GM12878 (cell line): Measurements from ENCODE around the gene RORC. TPM values are rescaled to one million over a fixed set of nuclear protein-coding genes. Genes with fewer than 3 reads are reported as not detected.

Source experiments
- ATAC-seq: fragments of 200-7000 bp; cut with Tn5 transposase; 3 replicates; pipeline ENCODE4 v1.9.1; 2020; ENCODE audit warnings: mild to moderate bottlenecking, moderate library complexity
- BruUV-seq: library from RNA; stranded (reverse); fragments of 400-500 nt; replicated peaks from 2 replicates; lab custom pipeline; 2021; lab: Mats Ljungman, UMichigan
- CTCF ChIA-PET: fragments of 300-600 bp; sonication (Branson Sonifier 250); formaldehyde crosslinking; extraction: SDS; loops from one replicate; lab custom pipeline; 2021; ENCODE audit warnings: inconsistent platforms; lab: Yijun Ruan, JAX
- POLR2A ChIA-PET: fragments of 350-600 bp; formaldehyde crosslinking; extraction: SDS; loops from one replicate; lab custom pipeline; 2021; ENCODE audit warnings: inconsistent platforms; lab: Charles Lee
- RAD21 ChIA-PET: fragments of 300-600 bp; sonication (Branson Sonifier 250); formaldehyde crosslinking; loops from one replicate; lab custom pipeline; 2023; ENCODE audit warnings: antibody characterized with exemption; ENCODE audit not compliant: unreplicated experiment; lab: Charles Lee
- SMC1A ChIA-PET: fragments of 300-600 bp; sonication (Branson Sonifier 250); formaldehyde crosslinking; loops from one replicate; lab custom pipeline; 2023; ENCODE audit not compliant: unreplicated experiment, uncharacterized antibody; lab: Charles Lee
- DNase-seq: peaks from one replicate; pipeline ENCODE4 v3.0.0-alpha.2; 2011; ENCODE audit warnings: low read depth, low spot score
- FAIRE-seq: peaks from 3 replicates; lab custom pipeline; 2011; peaks lifted over from hg19 to GRCh38; lab: Jason Lieb, UNC
- H2AFZ ChIP-seq: 2 replicates; pipeline ENCODE4 v1.6.0; 2011; ENCODE audit warnings: low read depth, low read length, control low read depth; ENCODE audit not compliant: control insufficient read depth
- H3K27ac ChIP-seq: 2 replicates; pipeline ENCODE4 v1.5.1; 2011; ENCODE audit warnings: control low read depth; ENCODE audit not compliant: control insufficient read depth, insufficient read depth
- H3K27me3 ChIP-seq, 2 experiments: replicated peaks in 1 of 2; 2 replicates each; pipeline versions ENCODE4 v1.6.0 to v1.6.1; 2011; ENCODE audit warnings: low read length in 1 of 2; ENCODE audit not compliant: control insufficient read depth in 2 of 2, insufficient read depth in 2 of 2
- H3K36me3 ChIP-seq, 2 experiments: 2 replicates each; pipeline ENCODE4 v1.5.1; 2011; ENCODE audit warnings: low read length in 1 of 2; ENCODE audit not compliant: control insufficient read depth in 2 of 2, insufficient read depth in 2 of 2
- H3K4me1 ChIP-seq: 2 replicates; pipeline ENCODE4 v1.6.1; 2011; ENCODE audit warnings: mild to moderate bottlenecking, low read length, moderate library complexity, mixed read lengths; ENCODE audit not compliant: control insufficient read depth, insufficient read depth
- H3K4me2 ChIP-seq: 2 replicates; pipeline ENCODE4 v1.6.0; 2011; ENCODE audit warnings: control low read depth; ENCODE audit not compliant: control insufficient read depth, insufficient read depth
- H3K4me3 ChIP-seq: fragments of 200-600 bp; sonication (generic); 2 replicates; pipeline ENCODE4 v1.5.1; 2016
- H3K79me2 ChIP-seq: 2 replicates; pipeline ENCODE4 v1.6.0; 2011; ENCODE audit warnings: low read length; ENCODE audit not compliant: control insufficient read depth, insufficient read depth
- H3K9ac ChIP-seq: 2 replicates; pipeline ENCODE4 v1.8.0; 2011; ENCODE audit warnings: low read length, control low read depth, mixed read lengths; ENCODE audit not compliant: control insufficient read depth, insufficient read depth
- H3K9me3 ChIP-seq: replicated peaks from 3 replicates; pipeline ENCODE4 v1.5.1; 2011; ENCODE audit warnings: mild to moderate bottlenecking, low read length; ENCODE audit not compliant: control insufficient read depth, insufficient read depth
- H4K20me1 ChIP-seq: 2 replicates; pipeline ENCODE4 v1.6.0; 2011; ENCODE audit not compliant: control insufficient read depth, insufficient read depth
- HCFC1 ChIP-seq: fragments of 150-350 bp; IDR thresholded peaks from 2 replicates; pipeline ENCODE4 v1.6.1; 2014; ENCODE audit warnings: low read length
- IRF4 ChIP-seq: IDR thresholded peaks from 2 replicates; pipeline ENCODE4 v1.6.1; 2011; ENCODE audit warnings: low read depth, low read length
- KLF5 ChIP-seq: fragments of 450-650 bp; IDR thresholded peaks from 2 replicates; pipeline ENCODE4 v1.6.1; 2014; ENCODE audit warnings: mild to moderate bottlenecking; ENCODE audit not compliant: partially characterized antibody
- NR2C1 ChIP-seq: fragments of 450-650 bp; IDR thresholded peaks from 2 replicates; pipeline ENCODE4 v1.6.1; 2017; ENCODE audit warnings: antibody characterized with exemption, mild to moderate bottlenecking, moderate library complexity
- NR2F1 ChIP-seq: fragments of 450-650 bp; conservative IDR thresholded peaks from 2 replicates; pipeline ENCODE4 v1.6.1; 2017; ENCODE audit warnings: mild to moderate bottlenecking
- POLR2AphosphoS2 ChIP-seq: IDR thresholded peaks from 2 replicates; pipeline ENCODE4 v1.6.1; 2011; ENCODE audit warnings: low read depth, mild to moderate bottlenecking, low read length, improper control_type of control experiment, moderate library complexity
- ZNF622 ChIP-seq: fragments of 450-650 bp; IDR thresholded peaks from 2 replicates; pipeline ENCODE4 v1.6.1; 2017; ENCODE audit warnings: mild to moderate bottlenecking, inconsistent platforms
- WGBS: methylation state at CpG from one replicate; pipeline ENCODE4 v1.1.6; 2016; ENCODE audit warnings: low lambda C conversion rate; ENCODE audit not compliant: insufficient replicate concordance, insufficient coverage; ENCODE audit errors: missing lambda C conversion rate; 5-methylcytosine and 5-hydroxymethylcytosine counted together
- in situ Hi-C: fragments of 300-500 bp; cut with MboI; formaldehyde crosslinking; loops from 9 replicates; pipeline ENCODE4 v1.14.3; 2018; ENCODE audit warnings: mixed read lengths
- intact Hi-C: fragments of 100-400 bp; cut with micrococcal nuclease; formaldehyde crosslinking; loops from one replicate; pipeline ENCODE4 v1.14.2; 2022; ENCODE audit not compliant: unreplicated experiment
- polyA plus RNA-seq, 11 experiments: library from polyadenylated mRNA; depleted of rRNA in 4 of 11; unstranded in 6 of 11; stranded (reverse) in 5 of 11; fragments of >200 nt; fragmentation: Nextera tagmentation in 4 of 11; fragmentation: Illumina TruSeq in 1 of 11; extraction: Ambion mirVana in 4 of 11; extraction: Trizol in 1 of 11; gene quantifications; 1 replicate in 1 of 11; 2 replicates in 10 of 11; pipeline versions ENCODE4 v1.2.1 to v1.2.3, GENCODE V29; 2011 to 2016; ENCODE audit warnings: inconsistent platforms in 2 of 11, missing spikeins in 2 of 11, low read depth in 1 of 11
- total RNA-seq, 4 experiments: library from RNA; depleted of rRNA in 3 of 4; stranded (reverse); fragments of >200 nt in 3 of 4; fragmentation: Illumina TruSeq in 1 of 4; extraction: Trizol in 1 of 4; gene quantifications; 2 replicates each; pipeline versions ENCODE4 v1.2.1 to v1.2.3, GENCODE V29; 2013 to 2021
- TF ChIP-seq, protein P1 (sequence below): fragments of 150-350 bp; IDR thresholded peaks from 2 replicates; pipeline ENCODE4 v1.6.1; 2014; ENCODE audit warnings: mild to moderate bottlenecking, low read depth, low read length
- TF ChIP-seq, protein P2 (sequence below): fragments of 450-650 bp; IDR thresholded peaks from 2 replicates; pipeline ENCODE4 v1.6.1; 2017; ENCODE audit warnings: borderline replicate concordance

RORC gene
- total and polyA plus RNA-seq, 10 of the 15 experiments (the other 5 are each of a cell fraction or from before 2014, with no cell fraction given): not detected

DNA sequence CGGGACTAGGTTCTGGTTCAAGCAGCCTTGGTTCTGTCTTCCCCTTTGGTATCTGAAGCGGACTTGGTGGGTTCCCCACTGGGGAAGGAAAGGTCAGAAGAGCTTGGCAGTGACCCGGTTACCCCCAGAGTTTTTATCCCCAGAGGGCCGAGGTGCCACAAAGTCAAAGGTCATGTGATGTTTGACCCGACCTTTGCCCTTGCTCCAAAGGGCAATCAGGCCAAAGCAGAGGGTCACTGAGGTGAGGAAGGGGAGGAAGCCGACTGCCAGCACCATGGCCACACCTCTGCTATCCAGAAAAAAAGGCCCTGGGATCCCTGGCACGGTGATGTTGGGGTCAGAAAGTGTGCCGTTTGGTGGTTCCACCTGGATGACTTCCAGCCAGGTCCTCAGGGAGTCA, 30.8 kb downstream of the RORC start:
- no peaks in the 10 kb centered on the region for H4K20me1 ChIP-seq
- H3K36me3 ChIP-seq: no peaks in the 10 kb centered on the region
- ChIA-PET SMC1A (no interaction called here), CTCF (interaction anchor here (1.5 kb wide), 1 partner anchor 11 kb away, joined by 4 read pairs; no protein-coding TSS in a partner anchor), RAD21 (no interaction called here), POLR2A (no interaction called here)
- peaks cover 6% of the 10 kb centered on the region; the same call in 1 of the 2 replicates for H3K4me1 ChIP-seq
- ATAC-seq (no peak), FAIRE-seq (no peak), DNase-seq (no peak)
- H3K4me2 ChIP-seq: no peak overlapping the region
- intact Hi-C loops (no loop called here), in situ Hi-C loops (no loop called here)
- no peak overlapping the region for H2AFZ ChIP-seq
- WGBS: 39% methylated on average over 8 of the region's 8 CpGs
- BruUV-seq: no TSS peak
- peaks cover 0 to 11% of the 10 kb centered on the region in 2 experiments; a peak in 2 of 4 replicates for H3K27me3 ChIP-seq
- H3K27ac ChIP-seq: no peak overlapping the region
- no peak overlapping the region for H3K4me3 ChIP-seq
- H3K9me3 ChIP-seq: no peaks in the 10 kb centered on the region
- no peak overlapping the region for H3K9ac ChIP-seq
- TF ChIP-seq NR2C1: 0 out of 2 replicates have a peak, but pooled peaks have one; percentile 16
- no peak for TF ChIP-seq POLR2AphosphoS2
- no peak for TF ChIP-seq KLF5
- TF ChIP-seq NR2F1: 0 out of 2 replicates have a peak, but pooled peaks have one; percentile 27
- no peaks in the 10 kb centered on the region for H3K79me2 ChIP-seq

GRCh38 chr1:151799179-151800022, 32.2 kb downstream of the RORC start:
- FAIRE-seq (no peak), DNase-seq (no peak), ATAC-seq (0 out of 3 replicates have a peak, but pooled peaks have one; percentile 29)
- Histone ChIP-seq H3K79me2 (no peaks in the 10 kb centered on the region), H3K27ac (no peak overlapping the region), H3K36me3 (no peaks in the 10 kb centered on the region), H3K9me3 (no peaks in the 10 kb centered on the region), H3K9ac (no peak overlapping the region), H3K4me2 (no peak overlapping the region), H3K4me1 (peaks cover 4% of the 10 kb centered on the region; the same call in 1 of the 2 replicates), H3K27me3 (peaks cover 0 to 11% of the 10 kb centered on the region in 2 experiments; a peak in 2 of 4 replicates), H4K20me1 (no peaks in the 10 kb centered on the region), H3K4me3 (no peak overlapping the region), H2AFZ (no peak overlapping the region)
- ChIA-PET SMC1A (interaction anchor here (1.8 kb wide), 1 partner anchor 12 kb away, joined by 4 read pairs; no protein-coding TSS in a partner anchor), CTCF (interaction anchor here (0.6 to 1.2 kb wide), 2 partner anchors 37 to 106 kb away, joined by 3 read pairs; no protein-coding TSS in a partner anchor), RAD21 (interaction anchor here (0.9 kb wide), 1 partner anchor 28 kb away, joined by 3 read pairs; no protein-coding TSS in a partner anchor), POLR2A (no interaction called here)
- BruUV-seq: no TSS peak
- 41% methylated on average over 9 of the region's 9 CpGs for WGBS
- intact Hi-C loops: no loop called here
- in situ Hi-C loops: no loop called here
- TF ChIP-seq ZNF622 (no peak), IRF4 (no peak), HCFC1 (no peak)
- TF ChIP-seq, protein P1, sequence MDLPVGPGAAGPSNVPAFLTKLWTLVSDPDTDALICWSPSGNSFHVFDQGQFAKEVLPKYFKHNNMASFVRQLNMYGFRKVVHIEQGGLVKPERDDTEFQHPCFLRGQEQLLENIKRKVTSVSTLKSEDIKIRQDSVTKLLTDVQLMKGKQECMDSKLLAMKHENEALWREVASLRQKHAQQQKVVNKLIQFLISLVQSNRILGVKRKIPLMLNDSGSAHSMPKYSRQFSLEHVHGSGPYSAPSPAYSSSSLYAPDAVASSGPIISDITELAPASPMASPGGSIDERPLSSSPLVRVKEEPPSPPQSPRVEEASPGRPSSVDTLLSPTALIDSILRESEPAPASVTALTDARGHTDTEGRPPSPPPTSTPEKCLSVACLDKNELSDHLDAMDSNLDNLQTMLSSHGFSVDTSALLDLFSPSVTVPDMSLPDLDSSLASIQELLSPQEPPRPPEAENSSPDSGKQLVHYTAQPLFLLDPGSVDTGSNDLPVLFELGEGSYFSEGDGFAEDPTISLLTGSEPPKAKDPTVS: no peak
- TF ChIP-seq, protein P2, sequence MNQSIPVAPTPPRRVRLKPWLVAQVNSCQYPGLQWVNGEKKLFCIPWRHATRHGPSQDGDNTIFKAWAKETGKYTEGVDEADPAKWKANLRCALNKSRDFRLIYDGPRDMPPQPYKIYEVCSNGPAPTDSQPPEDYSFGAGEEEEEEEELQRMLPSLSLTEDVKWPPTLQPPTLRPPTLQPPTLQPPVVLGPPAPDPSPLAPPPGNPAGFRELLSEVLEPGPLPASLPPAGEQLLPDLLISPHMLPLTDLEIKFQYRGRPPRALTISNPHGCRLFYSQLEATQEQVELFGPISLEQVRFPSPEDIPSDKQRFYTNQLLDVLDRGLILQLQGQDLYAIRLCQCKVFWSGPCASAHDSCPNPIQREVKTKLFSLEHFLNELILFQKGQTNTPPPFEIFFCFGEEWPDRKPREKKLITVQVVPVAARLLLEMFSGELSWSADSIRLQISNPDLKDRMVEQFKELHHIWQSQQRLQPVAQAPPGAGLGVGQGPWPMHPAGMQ: no peak
